ENCODE results near the gene PRDX3.
"Not testable (repeated sequence)": the region's sequence is repeated elsewhere in the genome, so short reads cannot be mapped to it uniquely, and the experiment has no call there.

The PRDX3 gene

DNA sequence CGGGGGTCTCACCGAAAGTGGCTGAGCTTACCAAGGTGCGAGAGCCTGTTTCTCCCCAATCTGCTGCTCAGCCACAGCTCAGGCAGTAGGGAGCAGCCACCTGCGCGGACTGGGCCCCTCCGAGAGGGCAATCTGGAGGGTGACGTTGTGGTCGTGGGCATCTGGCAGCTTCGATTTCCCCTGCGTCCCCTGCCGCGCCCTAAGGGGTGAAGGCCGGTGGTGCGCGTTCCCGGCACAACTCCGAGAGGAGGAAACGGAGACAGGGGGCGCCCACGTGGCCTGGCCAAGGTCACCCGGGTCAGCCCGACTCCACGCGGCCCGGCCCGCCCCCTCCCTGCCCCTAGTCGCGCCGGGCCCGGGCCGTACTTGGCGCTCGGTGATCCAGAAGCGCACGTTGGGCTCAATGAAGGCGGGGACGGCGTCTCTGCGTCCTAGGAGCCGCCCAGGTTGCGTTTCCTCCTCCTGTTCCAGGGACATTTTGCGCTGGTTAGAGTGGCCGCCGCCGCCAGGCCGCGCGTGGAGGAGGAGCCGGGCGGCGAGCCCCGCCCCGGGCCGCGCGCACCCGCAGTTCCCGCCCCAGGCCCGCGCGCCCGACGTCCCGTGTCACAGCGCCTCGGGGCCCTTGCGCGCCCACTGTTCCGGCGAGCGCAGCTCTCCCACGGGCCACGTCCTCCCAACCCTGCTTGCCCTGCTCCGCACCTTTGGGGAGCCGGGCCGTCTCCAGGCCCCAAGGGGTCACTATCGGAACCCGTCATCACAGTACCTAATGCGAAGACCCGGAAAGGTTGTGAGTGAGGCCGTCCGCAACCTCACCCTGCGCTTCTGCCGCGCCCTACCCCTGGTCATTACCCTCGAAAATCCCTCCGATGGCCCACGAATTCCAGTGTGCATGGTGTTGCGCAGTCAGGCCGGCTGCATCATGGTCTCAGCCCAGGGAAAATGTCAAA is 13.2 kb downstream of the PRDX3 start, which contains the start of gene SFXN4:
Gene SFXN4 (minus strand): TSS at position 544 of the 947 bp plus-strand sequence. CDS start 67 bp downstream, at position 477.
- peak; percentile 82 for DNase-seq (ENCODE audit: low spot score)

DNA sequence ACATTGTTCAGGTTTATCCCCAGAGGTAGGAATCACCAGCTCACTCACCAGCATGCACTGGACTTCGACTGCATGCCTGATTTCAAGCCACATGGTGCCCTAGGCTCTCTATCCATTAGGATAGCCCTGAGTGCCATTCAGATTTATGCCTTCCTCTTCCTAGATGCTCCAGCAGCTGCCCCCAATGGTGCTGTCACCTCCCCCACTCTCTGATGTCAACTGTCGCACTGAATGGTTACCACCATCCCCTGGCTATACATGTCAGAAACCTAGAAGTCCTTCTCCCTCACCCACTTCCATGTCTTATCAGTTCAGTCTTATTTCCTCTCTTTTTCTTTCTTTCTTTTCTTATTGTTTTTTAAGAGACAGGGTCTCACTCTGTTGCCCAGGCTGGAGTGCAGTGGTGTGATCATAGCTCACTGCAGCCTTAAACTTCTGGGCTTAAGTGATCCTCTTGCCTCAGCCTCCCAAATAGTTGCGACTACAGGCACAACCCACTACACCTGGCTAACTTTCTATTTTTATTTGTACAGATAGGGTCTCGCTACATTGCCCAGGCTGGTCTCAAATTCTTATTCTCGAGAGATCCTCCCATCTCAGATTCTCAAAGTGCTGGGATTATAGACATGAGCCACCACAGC is 16.0 kb downstream of the PRDX3 start:
- no peak for DNase-seq (ENCODE audit: low spot score)

- DNase-seq (ENCODE audit: low spot score), result no peak
These were observed 16.7 kb downstream of the PRDX3 start for GRCh38 chr10:119161680-119162451.

DNA sequence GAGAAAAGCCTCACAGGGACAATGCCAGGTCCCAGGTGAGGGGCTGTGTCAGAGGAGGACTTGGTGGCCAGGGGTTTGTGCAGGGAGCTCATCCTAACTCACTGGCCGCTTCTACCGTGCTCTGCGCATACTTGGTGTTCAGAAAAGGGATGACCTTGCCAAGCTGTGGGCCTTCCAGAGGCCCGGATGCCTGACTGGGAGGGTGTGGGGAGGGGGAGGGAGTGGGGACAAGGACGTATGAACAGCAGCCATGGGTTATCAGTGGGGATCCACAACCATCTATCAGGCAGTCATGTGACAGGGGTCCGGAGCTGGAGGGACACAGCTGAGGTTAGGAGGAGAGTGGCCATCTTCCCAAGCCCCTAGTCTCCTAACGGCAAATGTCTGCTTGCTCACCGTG is 19.3 kb downstream of the PRDX3 start:
- no peak for DNase-seq (ENCODE audit: low spot score)

DNA sequence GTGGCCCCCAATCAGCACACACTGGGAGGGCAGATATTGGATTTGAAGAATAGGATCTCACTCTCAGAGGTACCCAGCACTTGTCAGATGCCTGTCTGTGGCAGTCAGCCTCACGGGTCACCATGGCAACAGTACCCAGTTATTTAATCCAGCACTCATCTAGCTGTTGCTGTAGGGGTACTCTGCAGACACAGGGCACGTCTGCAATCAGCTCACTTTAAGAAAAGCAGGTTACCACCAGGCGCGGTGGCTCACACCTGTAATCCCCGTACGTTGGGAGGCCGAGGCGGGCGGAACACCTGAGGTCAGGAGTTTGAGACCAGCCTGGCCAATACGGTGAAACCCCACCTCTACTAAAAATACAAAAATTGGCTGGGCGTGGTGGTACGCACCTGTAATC is 25.0 kb downstream of the PRDX3 start:
- DNase-seq (ENCODE audit: low spot score), result no peak

DNA sequence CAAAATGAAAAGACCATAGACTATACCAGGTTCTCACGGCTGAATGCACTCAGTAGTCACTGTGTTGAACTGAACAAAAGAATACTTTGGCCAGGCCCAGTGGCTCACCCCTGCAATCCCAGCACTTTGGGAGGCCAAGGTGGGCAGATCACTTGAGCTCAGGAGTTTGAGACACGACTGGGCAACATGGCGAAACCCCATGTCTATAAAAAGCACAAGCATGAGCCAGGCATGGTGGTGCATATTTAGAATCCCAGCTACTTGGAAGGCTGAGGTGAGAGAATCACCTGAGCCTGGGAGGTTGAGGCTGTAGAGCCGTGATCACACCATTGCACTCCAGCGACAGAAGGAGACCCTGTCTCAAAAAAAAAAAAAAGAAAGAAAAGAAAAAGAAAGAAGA is 25.6 kb downstream of the PRDX3 start:
- no peak for DNase-seq (ENCODE audit: low spot score)

DNA sequence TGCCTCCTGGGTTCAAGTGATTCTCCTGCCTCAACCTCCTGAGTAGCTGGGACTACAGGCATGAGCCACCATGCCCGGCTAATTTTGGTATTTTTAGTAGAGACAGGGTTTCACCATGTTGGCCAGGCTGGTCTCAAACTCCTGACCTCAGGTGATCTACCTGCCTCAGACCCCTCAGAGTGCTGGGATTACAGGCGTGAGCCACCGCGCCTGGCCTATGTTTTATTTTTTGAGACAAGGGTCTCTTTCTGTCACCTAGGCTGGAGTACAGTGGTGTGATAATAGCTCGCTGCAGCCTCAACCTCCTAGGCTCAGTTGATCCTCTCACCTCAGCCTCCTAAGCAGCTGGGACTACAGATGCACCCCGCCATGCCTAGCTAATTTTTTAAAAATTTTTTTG is 27.0 kb downstream of the PRDX3 start:
- DNase-seq (ENCODE audit: low spot score), result not testable (repeated sequence)

- DNase-seq (ENCODE audit: low spot score), result no peak
These were observed 28.9 kb downstream of the PRDX3 start for GRCh38 chr10:119149729-119150128.

DNA sequence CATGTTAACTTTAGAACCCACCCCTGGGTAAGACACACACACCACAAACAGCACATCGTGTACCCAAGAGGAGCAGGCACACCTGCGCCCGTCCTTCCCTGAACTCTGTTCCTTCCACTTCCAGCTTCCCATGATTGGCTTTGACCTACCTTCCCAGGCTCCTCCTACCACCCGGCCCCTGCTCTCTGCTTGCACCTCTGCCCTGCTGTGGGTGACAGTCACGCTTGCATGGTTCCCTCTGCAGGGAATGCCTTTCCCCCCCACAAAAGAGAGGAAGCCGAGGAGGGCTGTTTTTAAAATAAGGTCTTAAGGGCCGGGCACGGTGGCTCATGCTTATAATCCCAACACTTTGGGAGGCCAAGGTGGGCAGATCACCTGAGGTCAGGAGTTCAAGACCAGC is 29.5 kb downstream of the PRDX3 start:
- no peak for DNase-seq (ENCODE audit: low spot score)

- no peak for DNase-seq (ENCODE audit: low spot score)
These were observed 35.0 kb downstream of the PRDX3 start for GRCh38 chr10:119143657-119144056.

- DNase-seq (ENCODE audit: low spot score), result no peak
These were observed 37.9 kb downstream of the PRDX3 start for GRCh38 chr10:119140603-119141245.

- DNase-seq (ENCODE audit: low spot score), result no peak
These were observed 39.0 kb downstream of the PRDX3 start for GRCh38 chr10:119139464-119140067.

DNA sequence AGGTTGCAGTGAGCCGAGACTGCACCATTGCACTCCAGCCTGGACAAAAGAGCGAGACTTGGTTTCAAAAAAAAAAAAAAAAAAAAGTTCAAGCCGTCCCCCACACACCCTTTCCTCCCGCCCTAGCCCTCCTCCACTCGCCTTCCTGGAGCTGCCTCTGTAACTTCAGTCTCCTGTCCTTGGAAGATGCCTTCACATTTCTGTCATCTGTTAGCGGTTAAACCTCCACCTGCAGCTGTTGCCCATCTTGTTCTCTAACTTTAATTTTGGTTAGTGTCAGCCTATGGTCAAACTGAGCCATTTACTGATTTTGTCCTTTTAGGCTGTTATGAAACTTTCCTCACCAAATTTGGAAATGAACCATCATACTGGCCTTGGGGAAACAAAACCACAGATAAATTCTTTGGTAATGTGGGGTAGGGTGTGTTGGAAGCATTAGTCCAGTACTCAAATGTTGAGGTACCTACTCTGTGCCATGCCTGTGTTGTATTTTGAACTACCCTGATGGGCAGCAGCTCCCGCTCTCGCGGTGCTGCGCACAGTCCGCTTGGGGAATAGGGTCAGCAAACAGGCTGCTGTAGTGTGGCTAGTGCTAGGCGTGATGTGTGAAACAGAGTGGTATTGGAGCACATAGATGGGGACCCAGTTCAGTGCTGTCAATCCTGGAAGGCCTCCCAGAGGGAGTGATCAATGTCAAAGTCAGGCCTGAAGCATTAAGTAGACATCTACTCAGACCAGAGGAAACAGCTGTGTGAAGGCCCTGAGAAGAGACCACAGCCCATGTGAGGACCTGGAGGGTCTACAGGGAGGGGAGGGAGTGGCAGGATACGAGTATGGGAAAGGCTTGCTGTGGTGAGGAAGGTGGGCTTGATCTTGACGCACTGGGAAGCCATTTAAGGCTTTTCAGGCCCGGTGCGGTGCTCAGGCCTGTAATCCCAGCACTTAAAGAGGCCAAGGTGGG is 40.0 kb downstream of the PRDX3 start:
- DNase-seq (ENCODE audit: low spot score), result no peak

GRCh38 chr10:119137878-119138277 is 40.7 kb downstream of the PRDX3 start:
- DNase-seq (ENCODE audit: low spot score), result not testable (repeated sequence)

GRCh38 chr10:119136084-119136483 is 42.5 kb downstream of the PRDX3 start:
- no peak for DNase-seq (ENCODE audit: low spot score)

- DNase-seq (ENCODE audit: low spot score), result peak; percentile 67
These were observed 43.1 kb downstream of the PRDX3 start for GRCh38 chr10:119135513-119135881.

GRCh38 chr10:119133949-119134348 is 44.7 kb downstream of the PRDX3 start:
- DNase-seq (ENCODE audit: low spot score), result peak; percentile 69

- DNase-seq (ENCODE audit: low spot score), result no peak
These were observed 45.9 kb downstream of the PRDX3 start for GRCh38 chr10:119132521-119133345.

- DNase-seq (ENCODE audit: low spot score), result peak; percentile 93
These were observed 46.9 kb downstream of the PRDX3 start for GRCh38 chr10:119131512-119132240.

Measured in activated CD4-positive, alpha-beta T cell treated with anti-CD3 and anti-CD28 coated beads, Interleukin-2, Interleukin-4, amounts not matched to agents 100 ng/mL and 50 ng/mL, durations not matched to agents 16 hours and 8 hours (primary cell).